AG04450 (cell line): Measurements from ENCODE around the gene SERPINA6. TPM values are rescaled to one million over a fixed set of nuclear protein-coding genes. Genes with fewer than 3 reads are reported as not detected.
"Not testable (repeated sequence)": the region's sequence is repeated elsewhere in the genome, so short reads cannot be mapped to it uniquely, and the experiment has no call there.

Experiments used
- CTCF ChIA-PET: fragments of 300-600, 350-600 bp; formaldehyde crosslinking; extraction: SDS; loops from one replicate; lab custom pipeline; 2022; ENCODE audit warnings: antibody characterized with exemption, inconsistent platforms; lab: Charles Lee
- POLR2A ChIA-PET: fragments of 350-600 bp; formaldehyde crosslinking; extraction: SDS; loops from one replicate; lab custom pipeline; 2021; ENCODE audit warnings: antibody characterized with exemption, inconsistent platforms; lab: Yijun Ruan, JAX
- DNase-seq: peaks from one replicate; pipeline ENCODE4 v3.0.0-alpha.2; 2011; ENCODE audit warnings: low read depth, low spot score
- H3K27ac ChIP-seq: one replicate; pipeline ENCODE4 v1.5.1; 2012; ENCODE audit warnings: low read depth, low read length, control low read depth
- H3K27me3 ChIP-seq: one replicate; pipeline ENCODE4 v1.6.0; 2012; ENCODE audit warnings: low read length; ENCODE audit not compliant: control insufficient read depth, insufficient read depth
- H3K4me3 ChIP-seq: 2 replicates; pipeline ENCODE4 v1.5.1; 2011; ENCODE audit warnings: mild to moderate bottlenecking, low read depth, low read length, control low read depth
- H3K9me3 ChIP-seq: 2 replicates; pipeline ENCODE4 v1.5.1; 2012; ENCODE audit warnings: low read length; ENCODE audit not compliant: control insufficient read depth, insufficient read depth
- CTCF ChIP-seq: IDR thresholded peaks from 2 replicates; pipeline ENCODE4 v1.5.1; 2011; ENCODE audit warnings: low read depth, low read length, control low read depth, inconsistent platforms
- polyA plus RNA-seq: library from polyadenylated mRNA; depleted of rRNA; stranded (reverse); fragments of >200 nt; gene quantifications from 2 replicates; pipeline ENCODE4 v1.2.3, GENCODE V29; 2011

The SERPINA6 gene
- polyA plus RNA-seq, 1 experiment: not detected

- no peak for TF ChIP-seq CTCF
- Histone ChIP-seq H3K27me3 (peaks cover 2% of the 10 kb centered on the region), H3K4me3 (no peak overlapping the region), H3K27ac (no peak overlapping the region), H3K9me3 (no peaks in the 10 kb centered on the region)
- no peak for DNase-seq
- ChIA-PET POLR2A (no interaction called here), CTCF (no interaction called here)
Measured at GRCh38 chr14:94298130-94298529, 25.0 kb downstream of the SERPINA6 start.

GRCh38 chr14:94296181-94296545 lies 27.0 kb downstream of the SERPINA6 start:
- H3K9me3 ChIP-seq, POLR2A ChIA-PET, H3K27me3 ChIP-seq, CTCF ChIA-PET, H3K4me3 ChIP-seq, DNase-seq, H3K27ac ChIP-seq: not testable (repeated sequence)

GRCh38 chr14:94295360-94296180 lies 27.6 kb downstream of the SERPINA6 start:
- ChIA-PET POLR2A (no interaction called here), CTCF (no interaction called here)
- peaks cover 3% of the 10 kb centered on the region for H3K27me3 ChIP-seq
- H3K9me3 ChIP-seq: no peaks in the 10 kb centered on the region; the same call in 1 of the 2 replicates
- DNase-seq: no peak
- no peak for TF ChIP-seq CTCF
- no peak overlapping the region for H3K4me3 ChIP-seq
- H3K27ac ChIP-seq: no peak overlapping the region

GRCh38 chr14:94293578-94293924 lies 29.6 kb downstream of the SERPINA6 start:
- TF ChIP-seq CTCF: no peak
- DNase-seq: no peak
- CTCF ChIA-PET: no interaction called here
- Histone ChIP-seq H3K9me3 (no peaks in the 10 kb centered on the region; the same call in 1 of the 2 replicates), H3K27ac (no peak overlapping the region), H3K4me3 (no peak overlapping the region), H3K27me3 (peaks cover 3% of the 10 kb centered on the region)
- POLR2A ChIA-PET: no interaction called here

GRCh38 chr14:94292872-94293577 lies 30.1 kb downstream of the SERPINA6 start, which contains the start of gene SERPINA10:
Gene SERPINA10 (minus strand): TSS chr14:94293268. CDS start chr14:94290593, 2,675 bp downstream.
- POLR2A ChIA-PET: no interaction called here
- CTCF ChIA-PET: no interaction called here

More at GRCh38 chr14:94292872-94293577, 30.1 kb downstream of the SERPINA6 start, which contains the start of gene SERPINA10:
- peaks cover 2% of the 10 kb centered on the region for H3K27me3 ChIP-seq
- no peak for DNase-seq
- no peak within 1 kb of the TSS for H3K4me3 ChIP-seq
- H3K27ac ChIP-seq: no peak within 1 kb of the TSS
- TF ChIP-seq CTCF: no peak
- H3K9me3 ChIP-seq: no peaks in the 10 kb centered on the region; the same call in 1 of the 2 replicates
